D721Med (cell line): ENCODE measurements around the gene ADARB2.

Experiments used
- DNase-seq: peaks from one replicate; pipeline ENCODE4 v3.0.0; 2011; ENCODE audit warnings: low spot score; ENCODE audit not compliant: insufficient read length
- FAIRE-seq: peaks from 2 replicates; lab custom pipeline; 2011; peaks lifted over from hg19 to GRCh38; lab: Jason Lieb, UNC
- TF ChIP-seq, protein P1 (sequence below): IDR thresholded peaks from 2 replicates; pipeline ENCODE4 v1.5.1; 2012; ENCODE audit warnings: mild to moderate bottlenecking, control low read depth; ENCODE audit not compliant: insufficient read depth; ENCODE audit errors: missing control alignments

The ADARB2 gene

DNA sequence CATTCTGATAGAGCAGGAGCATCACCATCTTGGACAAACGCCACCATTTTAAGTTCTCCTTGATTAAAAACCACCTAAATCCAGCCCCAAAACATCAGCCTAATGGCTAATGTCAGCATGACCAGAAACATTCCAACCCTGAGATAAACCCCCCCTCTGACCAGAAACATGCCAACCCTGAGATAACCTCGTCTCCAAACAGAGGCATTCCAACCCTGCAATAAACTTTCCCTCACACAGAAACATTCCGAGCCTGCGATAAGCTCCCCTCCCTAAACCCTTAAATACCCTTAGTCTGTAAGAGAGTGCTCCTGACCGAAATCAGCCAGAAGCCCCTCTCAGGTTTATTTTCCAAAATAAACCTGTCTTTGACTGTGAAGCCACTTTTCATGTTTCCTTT lies 76.5 kb downstream of the ADARB2 start:
- no peak for FAIRE-seq
- TF ChIP-seq, protein P1, sequence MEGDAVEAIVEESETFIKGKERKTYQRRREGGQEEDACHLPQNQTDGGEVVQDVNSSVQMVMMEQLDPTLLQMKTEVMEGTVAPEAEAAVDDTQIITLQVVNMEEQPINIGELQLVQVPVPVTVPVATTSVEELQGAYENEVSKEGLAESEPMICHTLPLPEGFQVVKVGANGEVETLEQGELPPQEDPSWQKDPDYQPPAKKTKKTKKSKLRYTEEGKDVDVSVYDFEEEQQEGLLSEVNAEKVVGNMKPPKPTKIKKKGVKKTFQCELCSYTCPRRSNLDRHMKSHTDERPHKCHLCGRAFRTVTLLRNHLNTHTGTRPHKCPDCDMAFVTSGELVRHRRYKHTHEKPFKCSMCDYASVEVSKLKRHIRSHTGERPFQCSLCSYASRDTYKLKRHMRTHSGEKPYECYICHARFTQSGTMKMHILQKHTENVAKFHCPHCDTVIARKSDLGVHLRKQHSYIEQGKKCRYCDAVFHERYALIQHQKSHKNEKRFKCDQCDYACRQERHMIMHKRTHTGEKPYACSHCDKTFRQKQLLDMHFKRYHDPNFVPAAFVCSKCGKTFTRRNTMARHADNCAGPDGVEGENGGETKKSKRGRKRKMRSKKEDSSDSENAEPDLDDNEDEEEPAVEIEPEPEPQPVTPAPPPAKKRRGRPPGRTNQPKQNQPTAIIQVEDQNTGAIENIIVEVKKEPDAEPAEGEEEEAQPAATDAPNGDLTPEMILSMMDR = no peak
- no peak for DNase-seq

DNA sequence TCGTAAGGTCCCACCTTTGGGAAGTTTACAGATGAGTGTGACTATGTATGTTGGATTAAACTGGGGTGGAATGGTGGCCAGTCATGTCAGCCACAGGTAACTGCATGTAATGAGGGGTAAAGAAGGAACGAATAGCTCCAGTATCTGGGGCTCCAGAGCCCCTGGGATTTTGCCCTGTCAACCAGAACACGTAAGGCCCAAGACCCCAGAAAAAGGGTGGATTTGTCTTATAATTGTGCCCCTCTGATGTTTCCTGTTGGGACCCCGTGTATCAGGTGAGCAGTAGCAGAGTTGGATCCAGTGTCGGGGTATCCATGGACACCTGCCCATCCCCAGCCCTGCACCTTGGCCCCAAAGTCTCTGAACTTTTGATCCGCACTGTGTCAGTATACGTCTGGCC lies 76.9 kb downstream of the ADARB2 start:
- no peak for DNase-seq
- FAIRE-seq = no peak
- TF ChIP-seq, protein P1 = no peak

DNA sequence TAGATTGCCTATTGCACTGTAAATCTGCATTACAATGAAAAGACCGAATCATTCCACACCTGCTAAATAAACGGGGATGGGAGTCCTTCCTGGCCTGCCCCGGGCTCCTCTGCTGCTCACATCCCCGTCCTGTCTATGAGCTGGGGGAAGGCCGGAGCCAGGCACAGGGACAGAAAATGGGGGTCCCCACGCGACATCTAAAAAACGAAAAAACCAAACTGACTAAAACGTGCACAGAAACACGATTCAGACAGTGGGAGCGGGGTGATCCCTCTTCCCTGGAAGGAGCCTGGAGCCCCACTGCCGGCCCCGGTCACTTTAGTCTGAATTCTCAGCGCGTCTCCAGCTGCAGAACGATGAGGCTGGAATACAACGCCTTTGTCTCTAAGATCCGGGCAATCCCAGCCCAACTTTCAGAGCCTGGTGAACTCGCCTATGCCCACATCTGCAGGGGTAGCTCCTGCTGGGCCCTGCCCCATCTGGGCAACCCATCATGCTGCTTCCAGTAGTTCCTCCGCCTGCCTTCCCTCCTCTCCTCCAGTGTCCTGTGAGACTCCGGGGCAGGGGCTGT lies 78.0 kb downstream of the ADARB2 start:
- DNase-seq (no peak), FAIRE-seq (no peak)
- TF ChIP-seq, protein P1 = no peak

DNA sequence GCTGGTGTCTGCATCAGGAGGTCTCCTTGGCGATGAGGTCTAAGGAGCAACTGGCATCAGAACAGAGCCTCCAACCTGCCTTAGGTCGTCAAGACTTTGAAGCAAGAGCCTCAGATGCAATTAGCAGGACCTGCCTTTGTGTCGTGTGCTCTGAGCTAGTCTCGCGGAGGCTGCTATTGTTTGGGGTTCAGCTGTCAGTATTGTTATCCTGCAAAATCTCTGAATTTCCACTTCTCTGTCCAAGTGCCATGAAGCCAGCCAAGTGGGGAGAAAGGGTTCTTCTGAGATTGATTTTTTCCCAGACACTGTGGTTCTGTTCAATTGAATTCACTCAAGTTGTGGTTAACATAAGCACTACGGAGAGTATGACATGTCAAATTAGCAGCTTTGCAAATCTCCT lies 78.7 kb downstream of the ADARB2 start:
- no peak for DNase-seq
- FAIRE-seq = no peak
- TF ChIP-seq, protein P1 = no peak

DNA sequence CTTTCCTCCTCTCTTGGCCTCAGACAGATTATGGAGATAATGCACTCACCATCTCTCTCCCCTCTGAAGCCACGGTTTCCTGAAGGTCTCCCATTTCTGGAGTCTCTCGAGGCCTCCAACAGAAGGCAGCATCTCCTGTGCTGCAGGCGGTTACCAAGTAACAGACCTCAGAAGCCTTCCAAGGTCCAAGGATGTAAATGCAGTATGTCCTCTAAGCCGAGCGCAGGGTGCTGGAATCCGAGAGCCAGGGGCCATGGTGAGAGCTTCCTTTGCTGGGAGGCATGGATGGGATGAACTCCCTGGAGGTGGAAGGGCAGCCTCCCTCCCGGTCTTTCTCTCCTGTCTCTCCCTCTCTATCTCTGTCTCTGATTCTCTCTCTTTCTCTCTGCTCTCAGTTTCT lies 79.8 kb downstream of the ADARB2 start:
- FAIRE-seq = no peak
- DNase-seq = no peak
- TF ChIP-seq, protein P1 = no peak

DNA sequence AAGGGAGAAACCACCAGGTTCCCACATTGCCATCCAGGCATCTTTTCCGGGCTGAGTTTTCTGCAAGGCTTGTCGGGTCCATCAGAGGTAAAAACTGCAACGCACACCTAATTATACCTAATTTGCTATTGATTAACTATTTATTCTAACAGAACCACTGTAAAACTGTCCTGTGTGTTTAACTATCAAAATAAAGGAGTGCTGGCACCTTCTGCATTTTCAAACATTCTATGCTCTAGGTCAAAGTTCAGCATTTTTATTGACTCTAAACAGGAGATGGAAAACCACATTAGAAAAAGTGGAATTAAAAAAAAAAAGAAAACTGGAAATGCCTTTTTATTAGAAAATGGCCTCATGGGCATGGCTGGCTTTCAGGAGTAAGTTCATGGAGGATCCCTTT lies 82.0 kb downstream of the ADARB2 start:
- DNase-seq (no peak), FAIRE-seq (no peak)
- TF ChIP-seq, protein P1 = no peak

DNA sequence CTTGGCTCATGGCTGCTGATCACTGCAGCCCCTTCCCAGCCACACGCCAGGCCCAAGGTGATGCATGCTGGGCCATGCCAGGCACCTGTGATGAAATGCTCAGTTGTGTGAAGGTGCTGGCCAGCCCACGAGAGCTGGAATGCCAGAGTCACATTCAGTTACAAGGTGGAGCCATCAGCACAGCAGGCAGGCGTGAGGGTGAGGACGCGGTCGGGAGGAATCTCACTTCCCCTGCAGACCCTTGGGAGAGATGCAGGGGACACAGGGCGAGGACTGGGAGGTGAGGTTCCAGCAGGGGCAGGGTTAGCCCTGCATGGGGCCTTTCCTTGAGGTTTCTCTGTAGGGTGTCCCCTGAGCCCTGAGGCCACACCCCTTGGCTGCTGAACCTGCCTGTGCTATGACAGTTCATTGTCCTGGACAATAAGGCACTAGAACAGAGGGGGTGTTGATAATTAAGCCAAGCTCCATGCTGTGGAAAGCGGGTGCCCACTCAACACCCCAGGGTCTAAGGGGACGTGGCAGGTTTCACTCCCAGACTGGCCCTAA lies 82.4 kb downstream of the ADARB2 start:
- FAIRE-seq (no peak), DNase-seq (no peak)
- TF ChIP-seq, protein P1 = no peak
